ENCODE data around the gene ZNF641. TPM values are rescaled to one million over a fixed set of nuclear protein-coding genes. Genes with fewer than 3 reads are reported as not detected.
"Not testable (repeated sequence)": the region's sequence is repeated elsewhere in the genome, so short reads cannot be mapped to it uniquely, and the experiment has no call there.

ZNF641 gene
- total RNA-seq, 1 experiment from 2014 or later, result 7.7 TPM

DNA sequence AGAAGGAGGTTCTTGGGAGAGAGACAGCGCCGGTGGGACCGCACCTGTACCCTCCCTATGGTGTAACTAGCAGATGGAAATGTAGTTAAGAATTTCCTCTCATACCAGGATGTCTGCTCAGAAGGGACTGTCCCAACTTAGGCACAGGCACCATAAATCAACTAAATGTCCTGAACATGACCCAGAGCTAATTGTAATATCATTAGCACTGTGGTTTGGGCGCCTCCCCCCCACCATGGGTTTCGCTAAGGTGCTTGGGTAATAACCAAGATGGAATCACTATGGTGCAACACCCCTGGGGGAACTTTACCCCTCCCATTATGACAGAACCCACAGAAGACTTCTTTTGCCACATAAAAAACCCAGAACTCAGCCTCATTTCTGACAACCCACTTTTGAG is 15.9 kb downstream of the ZNF641 start:
- no peak for DNase-seq (ENCODE audit: low spot score)

DNA sequence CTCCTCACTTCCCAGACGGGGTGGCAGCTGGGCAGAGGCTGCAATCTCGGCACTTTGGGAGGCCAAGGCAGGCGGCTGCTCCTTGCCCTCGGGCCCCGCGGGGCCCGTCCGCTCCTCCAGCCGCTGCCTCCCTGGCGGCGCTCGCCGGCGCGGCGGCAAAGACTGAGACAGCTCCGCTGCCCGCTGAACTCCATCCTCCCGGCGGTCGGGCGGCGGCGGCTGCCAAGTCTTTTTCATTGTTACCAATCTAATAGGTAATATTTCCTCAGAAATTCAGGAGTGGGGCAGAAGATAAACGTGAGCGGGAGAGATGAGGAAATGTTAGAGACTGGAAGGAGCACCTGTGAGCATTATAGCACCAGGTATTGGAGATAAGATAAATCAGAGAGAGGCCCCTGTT is 17.0 kb downstream of the ZNF641 start:
- DNase-seq (ENCODE audit: low spot score), result not testable (repeated sequence)

DNA sequence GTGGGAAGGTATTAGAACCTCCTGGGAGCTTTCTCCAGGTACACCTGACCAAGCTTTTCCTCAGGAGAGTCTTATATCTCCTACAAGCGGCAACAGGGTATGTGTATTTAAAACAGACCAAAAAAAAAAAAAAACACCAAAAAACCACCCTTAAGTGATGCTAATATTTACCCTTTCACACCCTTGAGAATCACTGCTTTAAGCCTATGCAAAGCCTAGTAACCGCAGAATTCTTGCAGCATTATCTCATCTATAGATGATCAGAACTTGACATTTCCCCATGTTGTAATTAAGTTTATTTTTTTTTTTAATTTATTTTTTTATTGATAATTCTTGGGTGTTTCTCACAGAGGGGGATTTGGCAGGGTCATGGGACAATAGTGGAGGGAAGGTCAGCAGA is 19.3 kb downstream of the ZNF641 start:
- DNase-seq (ENCODE audit: low spot score), result no peak

DNA sequence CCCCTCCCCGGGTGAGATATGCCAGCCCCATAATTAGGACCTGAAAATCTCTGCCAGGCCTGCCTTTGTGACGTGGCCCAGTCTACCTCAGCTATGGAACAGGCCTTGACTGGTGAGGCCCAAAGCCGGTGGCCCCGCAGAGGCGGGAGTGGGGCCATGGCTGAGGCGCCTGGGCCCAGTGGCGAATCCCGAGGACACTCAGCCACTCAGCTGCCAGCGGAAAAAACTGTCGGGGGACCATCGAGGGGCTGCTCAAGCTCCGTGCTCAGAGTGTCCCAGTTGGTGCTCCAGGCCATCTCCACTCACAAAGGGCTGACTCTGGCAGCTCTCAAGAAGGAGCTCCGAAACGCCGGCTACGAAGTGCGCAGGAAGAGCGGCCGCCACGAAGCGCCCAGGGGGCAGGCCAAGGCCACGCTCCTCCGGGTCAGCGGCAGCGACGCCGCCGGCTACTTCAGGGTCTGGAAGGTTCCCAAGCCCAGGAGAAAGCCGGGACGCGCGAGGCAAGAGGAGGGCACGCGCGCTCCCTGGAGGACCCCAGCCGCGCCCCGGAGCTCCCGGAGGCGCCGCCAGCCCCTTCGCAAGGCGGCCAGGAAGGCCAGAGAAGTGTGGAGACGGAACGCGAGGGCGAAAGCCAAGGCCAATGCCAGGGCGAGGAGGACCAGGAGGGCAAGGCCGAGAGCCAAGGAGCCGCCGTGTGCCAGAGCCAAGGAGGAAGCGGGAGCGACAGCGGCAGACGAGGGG is 21.4 kb downstream of the ZNF641 start:
- no peak for DNase-seq (ENCODE audit: low spot score)

DNA sequence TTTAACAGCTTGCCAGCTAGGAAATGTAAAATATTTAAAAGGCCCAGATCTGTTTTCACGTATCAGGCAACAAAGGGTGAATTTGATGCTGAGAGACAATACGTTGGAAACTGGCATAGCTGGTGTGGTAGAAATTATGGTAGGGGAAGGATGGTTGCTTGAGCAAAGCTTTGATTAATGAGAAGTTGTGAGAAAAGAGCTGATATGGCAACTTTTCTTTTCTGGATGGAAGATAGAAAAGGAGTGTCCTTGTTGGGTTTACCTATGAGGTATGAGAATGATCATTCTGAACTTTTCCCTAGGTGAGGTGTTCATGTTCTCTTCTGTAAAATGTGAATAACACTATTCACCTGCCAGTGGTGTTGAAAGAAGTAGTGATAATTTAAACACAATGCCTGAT is 34.2 kb downstream of the ZNF641 start:
- DNase-seq (ENCODE audit: low spot score), result no peak

DNA sequence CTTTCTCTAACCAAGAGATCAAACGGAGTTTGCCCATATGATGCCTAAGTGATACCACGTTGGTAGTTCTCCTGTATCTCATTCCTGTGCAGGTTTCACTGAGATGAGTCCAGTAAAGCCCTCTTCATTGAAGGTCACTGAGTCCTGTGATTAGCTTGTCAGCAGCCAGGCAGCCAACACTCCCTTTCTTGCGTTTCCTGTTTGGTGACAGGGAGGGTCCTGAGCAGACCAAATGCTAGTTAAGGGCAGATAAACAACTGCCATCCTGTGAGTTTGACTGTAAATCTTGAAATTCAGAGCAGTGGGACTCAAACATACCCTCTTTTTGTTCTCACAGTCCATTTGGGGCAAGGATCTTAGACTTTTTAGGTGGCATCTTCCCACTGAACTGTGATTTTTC is 39.4 kb downstream of the ZNF641 start:
- DNase-seq (ENCODE audit: low spot score), result no peak

DNA sequence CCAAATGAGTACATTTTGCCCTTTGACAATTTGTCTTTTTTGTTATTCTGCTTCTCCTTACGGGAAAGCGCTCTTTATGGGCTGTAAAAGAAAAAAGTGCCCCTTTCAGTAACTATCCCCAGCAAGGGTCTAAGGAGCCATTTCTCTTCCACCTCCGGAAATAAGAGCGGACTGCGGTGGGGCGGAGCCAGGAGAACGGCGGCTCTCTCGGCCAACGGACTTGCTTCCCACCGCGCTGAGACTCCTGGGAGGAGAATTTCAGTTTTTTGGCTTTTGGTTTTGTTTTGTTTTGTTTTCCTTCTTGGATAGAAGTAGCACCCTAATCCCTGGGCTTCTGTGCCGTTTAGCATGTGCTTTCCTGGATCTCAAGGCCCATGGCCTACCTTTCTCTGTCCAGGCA is 43.5 kb downstream of the ZNF641 start:
- no peak for DNase-seq (ENCODE audit: low spot score)

DNA sequence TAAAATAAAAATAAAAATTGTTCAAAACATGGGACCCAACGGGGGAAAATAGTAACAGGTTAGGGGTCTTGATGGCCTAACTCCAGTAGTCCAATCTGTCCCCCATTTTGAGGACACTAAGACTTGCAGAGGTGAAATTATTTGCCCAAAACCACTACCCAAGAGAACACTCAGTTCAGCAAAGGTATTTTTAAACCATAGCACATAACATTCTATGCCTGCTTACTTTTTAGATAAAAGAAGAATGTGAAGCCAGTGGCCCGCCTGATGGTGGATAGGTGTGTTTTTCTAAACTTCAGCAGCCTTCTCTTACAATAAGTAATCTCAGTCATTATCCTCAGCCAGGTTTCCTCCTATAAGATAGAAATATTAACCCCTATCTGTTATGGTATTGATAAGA is 45.5 kb downstream of the ZNF641 start:
- DNase-seq (ENCODE audit: low spot score), result no peak

DNA sequence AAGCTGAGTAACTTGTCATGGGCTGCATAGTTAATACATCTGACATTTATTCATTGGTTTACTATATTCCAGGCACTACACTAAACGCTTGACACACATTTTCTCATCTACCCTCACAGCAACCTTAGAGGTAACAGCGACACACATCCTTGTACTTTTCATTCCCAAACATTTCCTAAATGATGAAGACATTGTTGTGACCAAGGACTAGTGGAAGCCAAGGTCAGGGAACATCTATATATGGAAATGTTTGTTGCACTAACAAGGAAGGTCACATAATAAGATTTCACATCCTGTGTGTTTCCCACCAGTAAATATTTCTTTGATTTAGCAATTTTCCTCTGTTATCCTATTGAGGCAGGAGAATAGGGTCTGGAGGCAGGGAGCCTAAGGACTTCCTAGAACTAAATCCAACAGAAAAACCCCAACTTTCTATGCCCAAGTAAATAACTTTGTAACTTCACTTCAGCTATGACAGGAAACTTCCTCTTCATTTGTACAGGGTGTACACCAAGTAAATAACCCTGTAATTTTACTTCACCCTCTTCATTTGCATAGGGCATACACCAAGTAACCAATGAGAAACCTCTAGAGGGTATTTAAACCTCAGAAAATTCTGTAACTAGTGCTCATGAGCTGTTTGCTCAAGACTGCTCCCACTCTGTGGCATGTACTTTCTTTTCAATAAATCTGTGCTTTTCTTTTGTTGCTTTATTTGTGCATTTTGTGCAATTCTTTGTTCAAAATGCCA is 48.4 kb downstream of the ZNF641 start:
- no peak for DNase-seq (ENCODE audit: low spot score)

DNA sequence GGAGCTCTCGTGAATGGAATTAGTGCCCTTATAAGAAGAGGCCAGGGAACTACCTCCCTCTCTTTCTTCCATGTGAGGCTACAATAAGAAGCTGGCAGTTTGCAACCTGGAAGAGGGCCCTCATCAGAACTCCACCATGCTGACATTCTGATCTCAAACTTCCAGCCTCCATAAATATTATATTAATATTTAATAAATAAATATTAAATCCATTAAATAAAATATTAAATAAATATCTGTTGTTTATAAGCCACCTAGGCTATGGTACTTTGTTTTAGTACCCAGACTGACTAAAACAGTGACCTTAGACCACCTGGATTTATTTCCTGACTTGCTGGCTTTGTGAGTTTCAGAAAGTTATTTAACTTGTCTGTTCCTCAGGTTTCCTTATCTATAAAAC is 49.9 kb downstream of the ZNF641 start:
- no peak for DNase-seq (ENCODE audit: low spot score)

DNA sequence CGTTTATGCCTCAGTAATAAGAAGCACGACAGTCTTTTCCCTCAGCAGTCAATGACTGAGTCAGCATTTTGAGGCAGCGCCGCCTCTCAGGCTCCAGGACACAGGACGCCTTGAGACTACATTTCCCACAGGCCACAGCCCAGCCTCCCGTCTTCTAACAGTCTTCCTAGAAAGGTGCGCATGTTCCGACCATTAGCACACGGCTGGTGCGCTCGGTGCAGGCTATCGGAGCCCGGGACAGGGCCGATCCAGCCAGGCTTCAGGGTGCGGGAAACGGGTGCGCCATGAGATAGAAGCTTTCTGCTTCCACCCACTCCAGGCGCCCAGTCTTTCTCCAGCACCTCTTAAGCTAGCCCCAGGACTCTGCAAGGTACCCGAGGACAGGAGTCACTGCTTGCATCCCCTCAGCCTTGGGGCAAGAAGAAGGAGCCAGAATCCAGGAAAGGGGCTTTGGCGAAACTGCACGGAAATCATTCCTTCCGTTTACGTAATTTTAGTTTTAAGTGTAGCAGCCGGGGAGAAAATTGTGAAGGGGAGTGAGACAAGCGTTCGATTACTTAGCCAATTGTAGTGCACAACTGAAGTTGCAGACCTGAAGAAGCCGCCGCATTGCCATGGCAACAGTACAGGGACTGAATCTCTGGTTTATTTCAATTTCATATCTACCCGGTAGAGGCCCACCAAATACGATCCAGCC is 54.0 kb downstream of the ZNF641 start:
- peak; percentile 88 for DNase-seq (ENCODE audit: low spot score)

DNA sequence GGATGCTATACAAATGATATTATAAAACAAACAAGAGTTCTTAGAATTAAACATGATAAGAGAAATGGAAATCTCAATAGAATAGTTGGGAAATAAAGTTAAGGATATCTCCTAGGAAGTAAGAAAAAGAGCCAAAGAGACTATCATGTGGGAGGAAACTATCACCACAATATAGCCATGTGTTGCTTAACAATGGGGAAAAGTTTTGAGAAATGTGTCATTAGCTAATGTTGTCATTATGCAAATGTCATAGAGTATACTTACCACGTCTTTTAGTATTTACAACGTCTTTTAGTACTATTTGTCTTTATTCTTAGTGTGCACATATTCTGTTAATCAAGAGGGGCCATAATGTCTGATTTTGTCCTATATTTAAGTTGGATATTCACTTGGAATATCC is 58.7 kb downstream of the ZNF641 start:
- DNase-seq (ENCODE audit: low spot score), result no peak

DNA sequence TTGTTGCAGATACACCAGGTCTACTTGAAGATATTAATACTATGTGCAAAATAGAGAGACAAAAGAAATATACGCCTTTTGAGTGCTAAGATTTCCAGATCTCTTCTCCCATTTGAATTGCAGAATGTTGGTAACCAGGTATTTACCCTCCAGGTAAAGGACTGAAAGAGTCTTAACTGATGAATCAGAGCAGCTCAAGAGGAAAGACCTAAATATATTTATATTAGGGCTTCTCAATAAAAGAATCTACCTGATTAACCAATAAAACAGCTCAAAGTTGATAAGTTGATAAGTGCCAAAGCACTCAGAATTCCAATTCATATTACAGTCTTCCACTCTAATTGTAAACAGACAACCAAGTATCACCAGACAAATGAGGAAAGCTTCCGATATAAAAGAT is 59.2 kb downstream of the ZNF641 start:
- DNase-seq (ENCODE audit: low spot score), result no peak

DNA sequence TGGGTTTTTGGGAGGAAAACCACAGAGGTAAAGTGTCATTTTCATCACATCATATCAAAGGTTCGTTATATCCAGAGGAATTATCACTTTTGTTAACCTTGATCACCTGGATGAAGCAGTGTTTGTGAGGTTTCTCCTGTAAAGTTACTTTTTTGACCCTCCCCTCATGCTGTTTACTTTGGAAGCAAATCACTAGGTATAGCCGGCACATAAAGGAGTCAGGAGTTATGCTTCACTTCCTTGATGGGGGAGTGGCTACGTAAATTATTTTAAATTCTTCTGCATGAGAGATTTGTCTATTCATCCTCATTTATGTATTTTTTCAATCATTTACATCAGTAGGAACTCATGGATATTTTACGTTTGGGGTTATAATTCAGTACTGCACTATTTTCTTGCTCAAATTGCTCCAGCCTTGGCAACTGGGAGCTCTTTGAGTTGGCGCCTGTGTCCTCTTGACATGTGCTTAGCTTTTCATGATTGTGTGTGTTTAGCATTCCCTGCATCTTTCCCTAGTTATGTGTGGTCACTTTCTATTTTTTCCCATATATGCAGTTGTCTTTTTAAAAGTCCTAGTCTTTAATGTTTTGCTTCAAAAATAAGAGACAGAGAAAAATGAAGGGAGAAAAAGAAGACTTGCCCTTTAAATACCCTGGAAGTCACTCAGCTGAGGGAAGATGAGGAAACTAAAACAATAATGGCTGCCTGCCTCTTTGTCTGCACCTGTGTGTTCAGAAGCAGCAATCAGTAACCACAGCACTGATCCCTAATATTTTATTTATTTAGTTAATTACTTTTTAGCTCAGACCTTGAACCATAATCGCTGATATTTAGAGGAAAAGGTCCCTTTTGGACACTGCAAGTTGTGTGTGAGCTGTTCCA is 62.1 kb downstream of the ZNF641 start:
- no peak for DNase-seq (ENCODE audit: low spot score)

Small RNA genes lying within 50 kb of the gene (small RNA-seq; reads per million reads assigned to genes)
- gene AC024257.2, result not detected

Other genes with a start within 250 kb of the ZNF641 start
- 9.4 and 10.6 TPM in 2 replicates for gene SENP1, start 244.8 kb downstream of the ZNF641 start, total RNA-seq (2014; rRNA removed; shearing (Covaris generic))
- 50.4 and 61.8 TPM in 2 replicates for gene PFKM, start 231.6 kb downstream of the ZNF641 start, total RNA-seq (2014; rRNA removed; shearing (Covaris generic))
- gene ASB8, start 193.4 kb downstream of the ZNF641 start, total RNA-seq (2014; rRNA removed; shearing (Covaris generic)), result 18.1 and 22.1 TPM in 2 replicates
- not detected in 2 replicates for gene CCDC184, start 167.3 kb downstream of the ZNF641 start, total RNA-seq (2014; rRNA removed; shearing (Covaris generic))
- not detected in 2 replicates for gene OR10AD1, start 147.6 kb downstream of the ZNF641 start, total RNA-seq (2014; rRNA removed; shearing (Covaris generic))
- gene ANP32D, start 121.6 kb upstream of the ZNF641 start, total RNA-seq (2014; rRNA removed; shearing (Covaris generic)), result not detected in 2 replicates
- gene C12orf54, start 131.6 kb upstream of the ZNF641 start, total RNA-seq (2014; rRNA removed; shearing (Covaris generic)), result not detected in 2 replicates
- not detected in 2 replicates for gene OR8S1, start 174.7 kb upstream of the ZNF641 start, total RNA-seq (2014; rRNA removed; shearing (Covaris generic))
- not detected in 2 replicates for gene LALBA, start 219.1 kb upstream of the ZNF641 start, total RNA-seq (2014; rRNA removed; shearing (Covaris generic))

All from HT-29 (cell line).